A673 (cell line): Measurements from ENCODE around the gene GH2.
"Not testable (repeated sequence)": the region's sequence is repeated elsewhere in the genome, so short reads cannot be mapped to it uniquely, and the experiment has no call there.

Experiments
- CTCF ChIP-seq: fragments of 300-800, 200-600 bp; sonication (generic); conservative IDR thresholded peaks from 2 replicates; pipeline ENCODE4 v1.5.1; 2017; ENCODE audit warnings: low read depth, mild to moderate bottlenecking, antibody characterized with exemption, low read length, moderate library complexity, mixed read lengths
- EZH2 ChIP-seq: fragments of 200-600 bp; sonication (generic); IDR thresholded peaks from 2 replicates; pipeline ENCODE4 v1.6.1; 2017; ENCODE audit warnings: borderline replicate concordance, low read depth, mild to moderate bottlenecking, mixed read lengths, antibody characterized with exemption, low read length; ENCODE audit not compliant: poor library complexity, severe bottlenecking

- TF ChIP-seq CTCF, EZH2: not testable (repeated sequence)
Measured at GRCh38 chr17:63898899-63899798, 17.4 kb upstream of the GH2 start.
